ENCODE results near the gene RAB3GAP2. TPM values are rescaled to one million over a fixed set of nuclear protein-coding genes. Genes with fewer than 3 reads are reported as not detected.
"Not testable (repeated sequence)": the region's sequence is repeated elsewhere in the genome, so short reads cannot be mapped to it uniquely, and the experiment has no call there.

Gene RAB3GAP2
- total RNA-seq, 1 donor from 2014 or later: 41.8 TPM

GRCh38 chr1:220144051-220144450, 128.2 kb downstream of the RAB3GAP2 start:
- no peak for DNase-seq (ENCODE audit: low spot score)

- DNase-seq (ENCODE audit: low spot score): no peak
Measured at GRCh38 chr1:220139966-220140365, 132.3 kb downstream of the RAB3GAP2 start.

DNA sequence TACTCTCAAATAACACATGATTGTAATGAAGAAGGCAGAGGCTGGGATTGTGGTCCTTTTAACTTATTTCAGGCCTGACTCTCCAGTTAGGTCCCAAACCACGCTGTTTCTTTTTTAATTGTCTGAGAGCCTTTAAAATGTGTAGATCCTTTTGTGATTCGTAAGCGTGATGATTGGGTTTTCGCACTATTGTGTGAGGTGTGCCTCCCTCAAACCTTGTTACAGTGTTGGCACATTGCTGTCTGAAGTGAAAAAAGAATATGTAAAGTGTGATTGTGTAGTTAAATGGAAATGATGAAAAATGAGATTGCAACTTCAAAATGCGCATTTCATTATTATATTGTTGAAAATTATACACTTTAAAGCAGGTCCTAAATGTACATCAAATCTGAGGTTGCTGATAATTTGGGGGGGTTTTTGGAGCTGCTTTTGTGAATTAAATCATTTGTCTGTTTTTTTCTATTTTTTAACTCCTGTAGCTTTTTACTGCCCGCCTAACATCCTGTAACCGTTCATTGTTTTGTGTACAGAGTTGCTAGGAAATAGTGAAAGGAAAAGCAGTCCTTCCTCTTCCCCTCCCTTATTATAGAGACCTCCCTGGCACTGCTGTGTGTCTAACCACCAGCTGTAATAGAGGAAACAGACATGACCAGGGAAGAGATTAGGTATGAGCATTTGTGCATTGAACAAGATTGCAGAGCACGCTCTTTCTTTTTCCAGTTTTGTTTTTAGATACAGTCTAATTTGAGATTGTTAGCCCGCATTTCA, 135.1 kb downstream of the RAB3GAP2 start:
- DNase-seq (ENCODE audit: low spot score): no peak

DNA sequence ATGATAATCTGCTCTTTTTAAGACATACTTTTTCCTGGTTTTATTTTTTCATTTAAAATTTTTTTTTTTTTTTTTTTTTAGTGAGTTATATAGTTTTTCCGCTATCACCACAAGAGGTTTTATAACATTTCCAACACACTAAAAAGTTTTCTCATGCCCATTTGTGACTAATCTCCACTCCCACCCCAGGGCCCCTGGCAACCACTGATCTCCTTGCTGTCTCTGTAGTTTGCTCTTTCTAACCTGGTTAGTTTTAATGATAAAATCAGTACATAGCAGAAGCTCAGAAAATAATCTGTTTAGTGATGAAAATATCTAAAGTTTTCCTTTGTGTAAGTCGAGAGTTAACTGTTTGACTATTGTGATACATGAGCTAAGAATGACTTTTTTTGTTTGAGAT, 136.5 kb downstream of the RAB3GAP2 start:
- DNase-seq (ENCODE audit: low spot score): no peak

DNA sequence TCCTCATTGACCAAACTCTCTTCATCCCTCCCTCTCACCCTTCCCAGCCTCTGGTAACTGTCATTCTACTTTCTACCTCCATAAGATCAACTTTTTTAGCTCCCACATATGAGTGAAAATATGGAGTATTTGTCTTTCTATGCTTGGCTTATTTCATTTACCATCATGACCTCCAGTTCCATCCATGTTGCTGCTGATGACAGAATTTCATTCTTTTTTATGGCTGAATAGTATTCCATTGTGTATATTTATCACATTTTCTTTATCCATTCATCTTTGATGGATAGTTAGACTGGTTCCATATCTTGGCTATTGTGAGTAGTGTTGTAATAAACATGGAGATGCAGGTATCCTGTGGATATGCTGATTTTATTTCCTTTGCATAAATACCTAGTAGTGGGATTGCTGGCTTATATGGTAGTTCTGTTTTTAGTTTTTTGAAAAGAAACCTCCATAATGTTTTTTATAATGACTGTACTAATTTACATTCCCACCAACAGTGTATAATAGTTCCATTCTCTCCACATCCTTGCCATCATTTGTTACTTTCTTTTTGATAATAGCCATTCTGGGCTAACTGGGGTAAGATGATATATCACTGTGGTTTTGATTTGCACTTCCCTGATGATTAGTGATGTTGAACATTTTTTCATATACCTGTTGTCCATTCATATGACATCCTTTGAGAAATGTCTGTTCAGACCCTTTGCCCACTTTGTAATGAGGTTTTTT, 142.6 kb downstream of the RAB3GAP2 start:
- no peak for DNase-seq (ENCODE audit: low spot score)

DNA sequence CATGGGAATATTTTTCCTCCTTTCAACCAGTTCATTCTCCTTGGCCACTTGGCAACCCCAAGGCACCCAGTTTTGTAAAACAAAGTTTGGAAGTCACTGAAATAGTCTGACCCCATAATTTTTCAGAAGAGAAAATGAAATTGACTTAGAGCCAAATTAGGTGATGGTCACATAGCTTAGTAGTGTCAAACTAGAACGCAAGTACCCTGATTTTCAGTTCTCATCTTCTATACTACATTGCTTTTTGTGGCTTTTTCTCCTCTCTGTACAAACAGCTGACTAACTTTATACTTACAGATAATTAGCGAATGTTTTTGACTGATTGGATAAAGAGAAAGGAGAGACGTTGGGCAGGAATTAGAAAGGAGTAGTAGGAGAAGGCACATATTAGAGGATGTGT, 145.2 kb downstream of the RAB3GAP2 start:
- DNase-seq (ENCODE audit: low spot score): no peak

DNA sequence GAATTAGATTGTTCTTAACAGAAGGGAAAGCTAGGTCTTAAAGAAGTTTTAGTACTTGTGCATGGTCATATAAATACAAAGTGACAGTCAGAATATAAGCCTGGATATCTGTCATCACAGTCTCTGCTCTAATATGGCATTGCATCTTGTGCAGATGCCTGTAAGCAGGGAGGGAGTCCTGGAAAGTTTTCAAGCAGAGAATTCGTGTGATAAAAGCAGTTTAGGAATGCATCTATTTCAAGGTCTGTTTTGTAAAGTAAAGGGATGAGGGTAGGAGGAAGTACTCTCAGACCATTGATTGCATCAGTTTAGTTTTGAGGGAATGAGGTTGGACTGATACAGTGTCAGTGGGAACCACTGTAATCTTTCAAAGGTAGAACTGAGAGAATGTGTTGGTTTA, 147.7 kb downstream of the RAB3GAP2 start:
- no peak for DNase-seq (ENCODE audit: low spot score)

GRCh38 chr1:220123889-220124288, 148.4 kb downstream of the RAB3GAP2 start:
- DNase-seq (ENCODE audit: low spot score): no peak

DNA sequence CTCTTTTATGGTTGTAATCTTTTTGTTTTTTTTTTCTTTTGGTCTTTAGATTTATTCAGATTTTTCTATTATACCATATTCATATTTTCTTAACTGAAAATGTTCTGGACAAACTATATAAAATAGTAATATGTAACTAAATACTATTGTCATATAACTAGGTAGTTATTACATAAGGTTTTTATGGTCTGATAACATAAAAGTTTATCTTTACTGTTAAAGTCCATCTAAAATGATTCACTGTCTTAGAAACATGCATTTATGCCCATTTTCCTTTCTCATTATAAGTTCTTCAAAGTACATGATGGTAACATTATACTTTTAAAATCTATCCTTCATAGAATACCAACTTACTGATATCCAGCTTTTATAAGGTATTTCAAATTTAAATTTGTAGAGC, 149.2 kb downstream of the RAB3GAP2 start:
- no peak for DNase-seq (ENCODE audit: low spot score)

GRCh38 chr1:220121791-220122530, 150.3 kb downstream of the RAB3GAP2 start:
- DNase-seq (ENCODE audit: low spot score): no peak

DNA sequence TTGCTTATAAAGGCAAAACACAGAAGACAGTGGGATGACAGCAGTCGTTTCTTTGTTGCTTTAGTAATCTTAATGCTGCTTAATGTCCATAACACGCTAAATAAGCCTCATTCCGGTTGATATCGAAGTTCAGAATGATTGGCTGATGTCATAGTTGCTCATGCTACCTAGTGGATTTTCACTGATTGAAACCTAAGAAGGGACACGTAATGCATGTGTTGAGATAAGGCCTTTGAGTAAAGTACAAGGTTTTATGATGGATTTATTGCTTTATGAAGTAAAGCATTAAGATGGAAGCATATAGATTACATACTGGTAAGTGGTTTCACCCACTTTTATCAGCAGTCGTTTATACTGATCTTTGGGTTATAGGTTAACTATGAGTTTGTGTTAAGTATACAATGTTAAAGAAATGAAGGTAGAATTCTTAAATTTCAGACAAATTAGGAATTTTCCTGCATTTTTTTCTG, 153.2 kb downstream of the RAB3GAP2 start:
- DNase-seq (ENCODE audit: low spot score): no peak

GRCh38 chr1:220113136-220113695, 159.0 kb downstream of the RAB3GAP2 start:
- DNase-seq (ENCODE audit: low spot score): no peak

DNA sequence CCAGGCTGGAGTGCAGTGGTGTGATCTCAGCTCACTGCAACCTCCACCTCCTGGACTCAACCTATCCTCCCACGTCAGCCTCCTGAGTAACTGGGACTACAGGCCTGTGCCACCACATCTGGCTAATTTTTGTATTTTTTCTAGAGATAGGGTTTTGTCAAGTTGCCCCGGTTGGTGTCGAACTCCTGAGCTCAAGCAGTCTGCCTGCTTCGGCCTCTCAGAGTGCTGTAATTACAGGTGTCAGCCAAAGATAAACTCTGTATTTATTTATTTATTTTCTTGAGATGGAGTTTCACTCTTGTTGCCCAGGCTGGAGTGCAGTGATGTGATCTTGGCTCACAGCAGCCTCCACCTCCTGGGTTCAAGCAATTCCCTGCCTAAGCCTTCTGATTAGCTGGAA, 159.7 kb downstream of the RAB3GAP2 start:
- not testable (repeated sequence) for DNase-seq (ENCODE audit: low spot score)

GRCh38 chr1:220110473-220110872, 161.8 kb downstream of the RAB3GAP2 start:
- not testable (repeated sequence) for DNase-seq (ENCODE audit: low spot score)

GRCh38 chr1:220099826-220100225, 172.4 kb downstream of the RAB3GAP2 start:
- DNase-seq (ENCODE audit: low spot score): no peak

Other genes with a start within 250 kb of the RAB3GAP2 start
- 164 TPM for gene EPRS1, start 225.9 kb downstream of the RAB3GAP2 start, total RNA-seq
- gene BPNT1, start 182.7 kb downstream of the RAB3GAP2 start, total RNA-seq: 25.5 TPM
- 53.2 TPM for gene IARS2, start 178.3 kb downstream of the RAB3GAP2 start, total RNA-seq